Suppressor macrophage treated with lipopolysaccharide for 1 hour (primary cell): ENCODE data around the gene OR2A7.
A peak's percentile ranks its signal among the peaks of the same experiment; 100 is the strongest.
"Not testable (repeated sequence)": the region's sequence is repeated elsewhere in the genome, so short reads cannot be mapped to it uniquely, and the experiment has no call there.

Experiments
- DNase-seq, 3 donors: peaks; one replicate each; pipeline ENCODE4 v3.0.0-alpha.2; 2020 to 2022

The OR2A7 gene, protein sequence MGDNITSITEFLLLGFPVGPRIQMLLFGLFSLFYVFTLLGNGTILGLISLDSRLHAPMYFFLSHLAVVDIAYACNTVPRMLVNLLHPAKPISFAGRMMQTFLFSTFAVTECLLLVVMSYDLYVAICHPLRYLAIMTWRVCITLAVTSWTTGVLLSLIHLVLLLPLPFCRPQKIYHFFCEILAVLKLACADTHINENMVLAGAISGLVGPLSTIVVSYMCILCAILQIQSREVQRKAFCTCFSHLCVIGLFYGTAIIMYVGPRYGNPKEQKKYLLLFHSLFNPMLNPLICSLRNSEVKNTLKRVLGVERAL

DNA sequence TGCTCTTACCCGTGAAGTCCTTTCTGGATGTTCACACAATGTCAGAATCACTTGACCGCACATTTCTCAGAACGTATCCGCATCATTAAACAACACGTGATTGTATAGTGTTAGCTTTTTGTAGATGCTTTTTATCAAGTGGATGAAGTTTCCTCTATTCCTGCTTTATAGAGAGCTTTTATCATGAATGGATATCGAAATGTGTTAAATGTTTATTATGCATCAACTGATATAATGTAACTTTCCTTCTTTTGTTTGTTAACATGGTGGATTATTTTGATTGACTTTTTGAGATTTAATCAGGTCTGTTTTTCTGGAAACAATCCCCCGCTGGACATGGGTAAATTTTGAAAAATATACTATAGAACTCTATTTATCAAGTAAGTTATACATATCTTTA lies at the start of gene OR2A7:
TSS of gene OR2A7 (minus strand) at position 101 of the 400 bp plus-strand sequence. CDS start 5,164 bp downstream, outside the sequence.
- not testable (repeated sequence) for DNase-seq

DNA sequence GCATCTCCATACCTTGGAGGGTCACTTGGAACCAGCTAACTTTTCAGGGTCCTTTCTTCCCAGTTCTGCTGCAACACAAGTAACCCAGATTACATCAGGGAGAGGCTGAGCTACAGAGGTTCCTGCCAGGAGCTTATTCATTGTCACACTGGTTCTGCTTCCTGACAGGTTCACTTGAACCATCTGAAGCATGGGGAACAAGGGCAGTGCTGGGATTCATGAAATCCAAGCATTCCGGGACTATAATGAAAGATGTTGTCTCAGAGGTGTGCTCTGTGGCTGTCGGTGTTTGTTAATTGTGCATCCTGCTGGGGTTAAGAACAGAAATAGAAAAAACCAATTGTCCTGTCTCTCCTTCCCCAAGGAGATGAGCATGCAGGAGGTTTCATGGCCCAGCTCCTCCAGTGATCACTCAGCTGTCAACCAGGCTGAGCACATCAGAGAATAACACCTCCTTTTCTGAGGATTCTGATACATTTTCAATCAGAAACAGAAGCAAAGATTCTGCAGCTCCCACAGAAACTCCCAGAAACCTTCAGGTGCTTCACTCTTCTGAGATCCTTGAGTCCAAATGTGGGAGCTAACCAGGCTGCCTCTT lies 47.4 kb upstream of the OR2A7 start, which contains the start of gene OR2A1:
TSS of gene OR2A1 (plus strand) at position 548 of the 598 bp plus-strand sequence. CDS start 5,706 bp downstream, outside the sequence.
- not testable (repeated sequence) for DNase-seq

DNA sequence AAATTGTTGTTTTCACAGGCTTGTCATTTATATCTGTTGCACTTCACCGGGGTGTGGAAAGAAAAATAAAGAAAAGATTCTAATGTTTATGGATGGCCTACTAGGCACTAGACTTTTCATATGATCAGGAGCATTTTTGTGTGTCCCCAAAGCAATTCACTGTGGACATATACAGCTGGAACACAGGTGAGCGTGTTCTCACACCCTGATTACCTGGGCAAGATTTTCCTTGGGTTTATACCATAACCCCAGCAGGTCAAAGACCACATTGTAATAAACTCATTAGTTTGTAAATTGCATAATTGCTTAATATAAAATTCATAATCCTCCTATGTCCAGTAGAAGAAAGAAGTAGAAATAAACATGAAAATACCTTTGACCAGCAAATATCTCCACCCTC lies 46.6 kb upstream of the OR2A7 start:
- not testable (repeated sequence) for DNase-seq

DNA sequence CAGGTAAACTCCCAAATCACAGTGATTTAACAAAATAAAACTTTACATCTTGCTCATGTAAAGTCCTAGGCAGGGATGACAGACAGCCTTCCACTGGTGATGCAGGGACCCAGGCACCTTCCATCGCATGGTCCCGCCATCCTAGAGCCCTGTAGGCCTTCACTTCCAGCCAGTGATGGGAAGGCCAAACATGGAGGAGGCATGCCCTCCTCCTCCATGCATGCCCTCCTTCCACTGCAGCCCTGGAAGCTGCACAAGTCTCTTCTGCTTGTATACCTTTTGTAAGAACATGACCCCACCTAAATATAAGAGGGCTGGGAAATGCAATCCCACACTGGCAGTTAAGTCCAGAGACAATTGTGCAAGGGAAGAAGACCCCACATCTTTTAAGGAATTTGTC lies 45.1 kb upstream of the OR2A7 start:
- DNase-seq: not testable (repeated sequence)

DNA sequence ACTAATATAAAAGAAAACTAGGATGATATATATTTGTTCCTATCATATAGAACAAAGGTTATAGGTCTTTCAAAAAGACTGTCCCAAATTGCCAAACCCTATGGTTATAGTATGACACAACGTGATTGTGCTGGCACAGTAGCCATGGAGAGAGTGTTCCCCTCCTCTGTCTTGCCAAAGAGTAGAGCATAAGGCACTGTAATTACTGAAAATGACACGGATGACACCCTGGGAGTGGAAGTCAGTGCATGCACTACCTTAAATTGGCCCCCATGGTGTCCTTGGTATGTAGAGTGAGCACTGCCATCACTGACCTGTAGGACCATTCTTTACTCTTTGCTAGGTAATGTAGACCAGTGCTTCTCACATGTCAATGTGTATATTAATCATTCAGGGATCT lies 40.6 kb upstream of the OR2A7 start:
- DNase-seq: not testable (repeated sequence)

DNA sequence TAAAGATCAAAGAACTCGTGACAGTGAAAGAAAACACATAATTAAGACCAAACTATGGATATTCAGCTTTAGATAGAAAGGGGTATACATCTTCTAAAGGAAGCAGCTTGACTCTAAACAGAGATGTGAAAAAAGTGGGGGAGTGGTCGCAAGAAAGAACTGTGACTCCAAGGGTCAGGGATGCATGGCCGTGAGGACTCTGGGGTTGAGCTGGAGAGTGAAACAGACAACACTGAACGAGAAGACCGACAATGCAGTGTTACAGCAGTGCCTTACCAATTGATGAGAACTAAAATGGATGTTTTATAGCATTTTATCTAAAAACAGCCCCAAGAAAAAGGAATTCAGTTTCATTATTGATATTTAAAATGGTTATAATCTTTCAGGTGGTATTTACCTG lies 39.0 kb upstream of the OR2A7 start:
- DNase-seq: not testable (repeated sequence)

DNA sequence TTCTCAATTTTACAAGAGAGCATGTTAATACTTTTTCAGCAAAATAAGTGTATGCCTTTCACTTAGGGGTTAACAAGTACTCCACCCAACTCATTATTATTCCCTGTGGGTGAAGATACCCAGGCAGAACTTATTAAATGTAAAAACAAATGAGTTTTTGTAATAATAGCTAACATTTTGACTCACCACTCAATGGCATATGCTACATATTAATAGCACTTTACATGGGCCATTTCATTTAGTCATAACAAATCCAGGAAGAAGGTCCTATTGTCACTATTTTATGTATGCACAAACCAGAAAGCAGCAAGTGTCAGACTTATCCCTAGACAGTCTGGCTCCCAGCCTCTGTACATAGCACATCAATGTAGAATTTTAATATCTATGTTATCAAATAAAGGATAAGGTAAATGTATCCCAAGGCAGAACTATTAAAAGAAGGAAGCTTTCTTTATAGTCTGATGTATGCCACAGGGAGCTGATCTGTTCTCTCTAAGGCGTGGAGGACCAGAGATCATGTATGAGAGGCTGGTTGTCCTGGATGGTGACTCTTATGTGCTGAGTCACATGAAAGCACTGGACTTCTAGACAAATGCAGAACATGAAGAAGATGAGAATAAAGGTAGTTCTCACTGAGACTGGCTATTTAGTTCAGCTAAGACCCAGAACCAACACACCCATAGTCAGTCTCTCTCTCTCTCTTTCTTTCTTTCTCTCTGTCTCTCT lies 38.1 kb upstream of the OR2A7 start:
- not testable (repeated sequence) for DNase-seq

DNA sequence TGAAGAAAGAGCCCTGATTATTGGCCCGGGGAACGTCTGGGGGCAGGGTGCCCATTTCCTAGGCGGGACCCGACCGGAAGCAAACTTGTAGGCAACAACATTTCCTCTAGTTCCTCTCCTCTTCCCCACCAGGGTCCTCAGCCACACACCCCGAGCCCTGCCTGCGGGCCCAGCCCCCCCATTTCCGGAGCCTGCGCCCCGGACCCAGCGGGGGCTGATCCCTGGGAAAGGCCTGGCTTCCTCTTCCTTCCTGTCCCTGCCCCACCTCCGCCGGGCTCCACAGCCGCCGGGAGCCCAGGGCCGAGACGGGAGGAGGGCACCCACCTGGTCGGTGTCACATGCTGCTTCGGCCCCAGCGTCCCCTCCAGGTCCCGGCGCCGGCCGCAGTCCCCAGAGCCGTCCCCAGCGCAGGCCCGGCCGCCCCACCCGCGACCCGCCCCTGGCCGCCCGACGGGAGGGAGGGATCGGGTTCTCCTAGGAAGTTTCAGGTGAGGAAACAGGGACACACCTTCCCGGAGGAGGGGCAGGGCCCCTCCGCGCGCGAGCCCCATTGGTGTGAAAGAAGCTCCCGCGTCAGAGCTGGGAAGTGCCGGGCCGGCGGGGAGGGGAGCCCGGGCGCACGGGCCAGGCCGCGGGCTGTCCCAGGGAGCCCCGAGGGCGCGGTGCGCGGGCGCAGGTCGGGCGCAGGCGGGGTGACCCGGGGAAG lies 29.4 kb upstream of the OR2A7 start:
- DNase-seq: not testable (repeated sequence)

DNA sequence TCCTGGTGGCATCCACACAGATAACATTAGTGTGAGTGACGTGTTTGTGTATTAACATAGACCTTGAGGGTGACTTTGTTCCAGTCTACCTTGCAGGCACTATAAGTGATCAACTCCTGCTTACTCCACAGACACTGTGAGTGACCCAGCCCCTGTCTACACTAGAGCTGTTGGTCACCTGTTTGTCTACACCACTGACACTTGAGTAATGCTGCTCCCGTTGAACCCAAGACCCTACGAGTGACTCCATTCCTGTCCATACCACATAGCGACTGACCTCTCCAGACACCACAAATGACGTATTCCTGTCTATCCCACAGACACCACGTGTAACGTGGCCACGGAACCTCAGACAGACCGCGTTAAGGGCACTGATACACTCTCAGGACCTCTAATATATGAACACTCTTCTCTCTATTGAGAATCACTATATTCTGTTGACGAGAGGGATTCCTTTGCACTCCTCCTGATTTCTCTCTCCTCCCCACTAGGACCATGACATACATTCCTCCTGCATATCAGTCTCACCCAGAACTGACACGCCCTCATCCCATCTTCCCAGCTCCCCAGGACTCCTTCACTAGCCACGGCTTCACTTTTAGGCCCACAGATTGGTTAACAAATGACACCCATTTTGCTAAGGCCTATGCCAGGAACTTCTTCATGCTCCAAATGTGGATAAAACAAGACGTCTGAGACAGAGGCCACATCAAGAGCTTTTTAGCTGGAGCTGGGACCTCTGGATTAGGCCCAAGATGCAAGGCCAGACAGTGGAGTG lies 28.0 kb upstream of the OR2A7 start:
- not testable (repeated sequence) for DNase-seq

DNA sequence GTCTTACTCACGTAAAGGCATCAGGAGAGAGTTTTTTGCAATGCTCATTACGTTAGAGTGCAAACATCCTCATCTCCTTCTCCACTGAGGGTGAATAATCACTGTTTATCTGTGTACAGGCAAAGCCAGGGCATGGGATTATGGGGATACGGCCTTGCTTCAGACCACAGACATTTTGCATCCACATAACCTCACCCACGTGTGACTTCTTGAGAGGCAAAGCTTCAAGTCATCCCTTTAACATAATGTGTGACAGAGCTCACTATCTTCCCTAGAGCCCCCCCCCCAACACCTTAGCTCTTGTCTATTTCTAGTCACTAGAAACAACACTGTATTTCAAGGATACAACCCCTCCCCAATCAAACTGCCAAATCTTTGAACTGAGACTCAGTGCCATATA lies 27.0 kb upstream of the OR2A7 start:
- DNase-seq: peak; percentile 0 to 18 (median 0)

DNA sequence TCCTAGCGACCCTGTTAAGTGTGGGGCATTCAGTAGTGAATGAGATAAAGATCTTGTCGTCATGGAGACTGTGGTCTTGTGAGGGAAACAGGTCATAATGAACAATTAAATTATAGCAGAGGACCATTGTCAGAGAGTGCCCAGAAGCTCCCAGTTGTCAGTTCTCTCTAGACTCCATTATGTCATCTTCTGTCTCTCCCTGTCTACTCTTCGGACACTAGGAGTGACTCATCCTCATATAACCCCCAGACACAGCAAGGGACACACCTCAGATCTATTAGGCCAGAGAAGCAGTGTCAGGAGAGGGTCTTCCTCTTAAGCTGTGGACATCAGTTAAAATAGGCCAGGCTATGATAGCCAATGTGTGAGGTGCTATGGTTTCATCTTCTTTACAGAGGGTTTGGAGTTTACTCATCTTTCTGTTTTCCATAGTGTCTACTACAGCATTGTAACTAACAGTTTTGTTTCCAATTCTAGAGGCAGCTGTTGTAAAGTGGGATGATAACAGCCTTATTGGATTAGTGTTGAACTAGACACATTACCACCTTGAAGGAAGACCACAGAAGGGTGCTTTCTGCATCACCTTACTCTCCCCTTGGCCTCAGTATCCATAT lies 22.7 kb upstream of the OR2A7 start:
- DNase-seq: not testable (repeated sequence)

DNA sequence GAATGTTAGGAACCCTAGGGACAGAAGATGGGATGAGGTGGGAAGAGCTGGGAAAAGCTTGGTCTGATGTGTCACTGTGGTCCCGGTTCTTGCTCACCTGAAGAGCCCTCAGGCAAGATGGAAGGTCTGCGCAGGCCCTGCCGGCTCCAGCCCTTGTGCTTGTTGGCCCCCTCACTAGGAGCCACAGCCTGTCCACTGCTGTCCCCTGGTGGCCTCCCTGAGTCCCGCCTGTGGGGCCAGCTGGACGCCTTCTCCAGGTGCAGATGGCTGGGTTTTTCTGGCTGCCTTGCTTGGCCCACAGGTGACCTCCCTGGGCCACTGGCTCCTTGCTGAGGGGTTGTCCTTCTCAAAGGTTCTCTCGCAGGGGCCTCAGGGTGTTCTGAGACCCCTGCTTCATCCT lies 19.1 kb upstream of the OR2A7 start:
- not testable (repeated sequence) for DNase-seq

DNA sequence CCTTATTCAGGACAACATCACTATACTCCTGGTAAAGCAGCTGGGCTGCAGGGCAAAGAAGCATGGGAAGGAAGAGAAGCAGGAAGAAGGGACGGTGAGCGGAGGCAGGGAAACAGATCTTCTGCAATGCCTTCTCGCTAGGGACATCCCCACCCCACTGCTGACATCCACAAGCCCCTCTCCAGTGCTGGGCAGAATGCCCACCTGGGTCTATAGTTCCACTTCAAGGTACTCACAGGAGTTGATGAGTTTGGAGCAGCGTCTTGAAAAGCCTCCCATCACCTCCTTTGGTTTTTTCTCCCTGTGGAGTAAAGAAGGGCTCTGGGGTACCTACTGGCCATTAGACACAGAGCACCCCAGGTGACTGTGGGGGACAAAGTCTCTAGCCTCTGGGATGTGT lies 17.9 kb upstream of the OR2A7 start:
- not testable (repeated sequence) for DNase-seq

DNA sequence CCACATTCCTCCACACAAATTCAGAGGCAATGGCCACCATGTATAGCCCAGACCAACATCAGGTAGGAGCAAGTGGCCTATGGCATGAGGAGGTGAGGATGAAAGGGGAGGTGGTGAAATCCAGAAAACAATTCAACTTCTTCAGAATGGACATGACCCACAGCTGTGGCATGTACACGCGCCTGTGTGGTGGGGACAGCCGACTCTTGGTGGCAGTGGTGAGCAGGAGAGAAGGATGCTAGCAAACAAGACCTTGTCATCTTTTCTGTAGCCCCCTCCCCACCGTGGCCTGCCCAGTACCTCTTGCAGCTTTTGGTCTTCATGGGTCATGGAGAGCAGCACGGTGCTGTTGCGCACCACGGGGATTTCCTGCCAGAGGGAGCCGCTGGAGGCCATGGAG lies 17.4 kb upstream of the OR2A7 start:
- not testable (repeated sequence) for DNase-seq

DNA sequence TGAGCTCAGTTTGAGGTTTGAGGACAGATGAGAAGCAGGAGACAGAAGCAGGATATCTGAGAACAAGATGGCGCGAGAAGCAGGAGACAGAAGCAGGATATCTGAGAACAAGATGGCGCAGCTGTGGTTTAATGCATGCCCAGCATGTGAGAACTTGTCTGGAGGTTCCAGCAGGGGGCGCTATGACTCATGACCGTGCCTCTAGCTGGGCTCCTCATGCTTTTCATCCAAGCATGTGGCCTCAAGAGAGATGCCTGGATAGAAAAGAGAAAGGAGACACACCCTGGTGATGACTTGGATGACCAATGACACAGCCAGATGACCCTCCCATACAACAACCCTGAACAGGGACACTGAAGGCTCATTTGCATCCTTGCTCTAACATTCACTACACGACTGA lies 15.4 kb upstream of the OR2A7 start:
- not testable (repeated sequence) for DNase-seq

DNA sequence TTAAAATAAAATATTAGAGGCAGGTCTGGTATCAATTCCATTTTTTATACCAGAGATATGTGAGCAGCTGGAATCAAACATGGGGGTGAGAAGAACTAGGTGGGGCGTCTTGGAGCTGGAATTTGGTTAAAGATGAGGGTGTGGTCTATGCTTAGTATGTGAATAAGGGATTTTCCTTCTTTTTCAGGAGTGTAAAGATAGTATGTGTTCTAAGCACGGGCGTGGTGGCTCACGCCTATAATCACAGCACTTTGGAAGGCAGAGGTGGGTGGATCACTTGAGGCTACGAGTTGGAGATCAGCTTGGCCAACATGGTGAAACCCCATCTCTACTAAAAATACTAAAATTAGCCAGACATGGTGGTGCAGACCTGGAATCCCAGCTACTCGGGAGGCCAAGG lies 10.7 kb upstream of the OR2A7 start:
- DNase-seq: not testable (repeated sequence)

DNA sequence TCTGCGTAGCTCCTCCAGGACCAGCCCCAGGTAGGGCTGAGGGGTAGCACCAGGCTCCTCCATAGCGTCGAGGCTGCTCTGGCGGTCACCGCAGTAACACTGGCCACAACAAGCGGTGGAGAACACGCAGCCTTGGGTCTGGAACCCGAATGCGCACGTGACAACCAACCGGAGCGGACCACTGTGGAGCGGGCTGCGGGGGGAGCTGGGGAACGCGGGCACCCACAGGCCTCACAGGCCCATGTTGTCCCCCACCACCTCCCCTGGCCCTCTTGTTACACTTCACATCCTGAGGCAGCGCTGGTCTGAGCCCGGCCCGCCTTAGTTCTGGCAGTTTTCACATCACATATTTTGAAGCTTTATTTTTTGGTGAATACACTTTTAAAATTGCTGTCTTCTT lies 4.6 kb upstream of the OR2A7 start, which contains the start of gene CTAGE8:
TSS of gene CTAGE8 (minus strand) at position 101 of the 400 bp plus-strand sequence. CDS start at position 63, 38 bp downstream.
- not testable (repeated sequence) for DNase-seq

DNA sequence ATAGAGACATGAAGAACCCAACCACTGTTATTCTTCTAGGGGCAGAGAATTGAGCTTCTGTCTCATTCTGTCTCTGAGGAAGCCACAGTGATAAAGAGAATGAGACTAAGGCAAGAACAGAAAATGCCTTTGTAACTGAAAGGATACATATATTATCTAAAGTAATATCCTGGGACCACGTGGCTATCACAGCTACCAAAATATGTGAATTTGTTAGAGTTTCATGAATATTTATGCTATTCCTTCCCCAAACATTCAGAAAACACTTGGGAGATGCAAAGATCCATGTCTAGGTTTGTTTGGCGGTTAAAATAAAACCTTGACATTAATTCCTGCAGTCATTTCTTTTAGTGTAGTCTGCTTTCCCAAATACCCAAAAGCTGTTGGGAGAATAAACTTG lies 2.5 kb downstream of the OR2A7 start:
- not testable (repeated sequence) for DNase-seq

DNA sequence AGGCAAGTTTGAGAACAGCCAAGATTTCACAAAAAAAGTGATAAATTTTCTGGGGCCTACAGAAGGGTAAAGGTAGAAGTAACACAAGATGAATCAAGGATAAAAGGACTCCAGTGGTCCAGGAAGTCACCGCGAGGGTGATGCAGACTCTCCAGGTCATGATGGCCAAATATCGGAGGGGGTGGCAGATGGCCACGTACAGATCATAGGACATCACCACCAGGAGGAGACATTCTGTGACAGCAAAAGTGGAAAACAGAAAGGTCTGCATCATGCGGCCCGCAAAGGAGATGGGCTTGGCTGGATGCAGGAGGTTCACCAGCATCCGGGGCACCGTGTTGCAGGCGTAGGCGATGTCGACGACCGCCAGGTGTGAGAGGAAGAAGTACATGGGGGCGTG lies 5.5 kb downstream of the OR2A7 start:
- DNase-seq: not testable (repeated sequence)

DNA sequence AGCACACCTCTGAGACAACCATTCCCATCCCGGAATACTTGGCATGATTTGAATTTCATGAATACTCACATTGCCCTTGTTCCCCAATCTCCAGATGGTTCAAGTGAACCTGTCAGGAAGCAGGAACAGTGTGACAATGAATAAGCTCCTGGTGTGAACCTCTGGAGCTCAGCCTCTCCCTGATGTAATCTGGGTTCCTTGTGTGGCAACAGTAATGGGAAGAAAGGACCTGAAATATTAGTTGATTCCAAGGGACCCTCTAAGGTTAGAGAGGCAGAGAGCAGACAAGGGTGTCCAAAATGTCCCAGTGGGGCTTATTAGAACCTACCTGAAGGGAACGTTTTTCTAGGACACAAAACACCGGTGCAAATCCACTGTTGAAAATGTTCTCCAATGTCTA lies 8.5 kb downstream of the OR2A7 start:
- DNase-seq: peak in 2 of 3 donors; percentile 27 to 53

DNA sequence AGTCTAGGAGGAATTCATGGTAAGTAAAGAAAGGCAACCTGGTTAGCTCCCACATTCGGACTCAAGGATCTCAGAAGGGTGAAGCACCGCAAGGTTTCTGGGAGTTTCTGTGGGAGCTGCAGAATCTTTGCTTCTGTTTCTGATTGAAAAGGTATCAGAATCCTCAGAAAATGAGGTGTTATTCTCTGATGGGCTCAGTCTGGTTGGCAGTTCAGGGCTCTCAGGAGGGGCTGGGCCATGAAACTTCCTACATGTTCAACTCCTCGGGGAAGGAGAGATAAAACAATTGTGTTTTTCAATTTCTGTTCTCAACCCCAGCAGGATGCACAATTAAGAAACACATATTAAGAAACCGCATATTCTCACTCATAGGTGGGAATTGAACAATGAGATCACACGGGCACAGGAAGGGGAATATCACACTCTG lies 9.1 kb downstream of the OR2A7 start:
- DNase-seq: peak in 1 of 3 donors; percentile 16
